WTC11 (cell line): Measurements from ENCODE around the gene OSM. TPM values are rescaled to one million over a fixed set of nuclear protein-coding genes. Genes with fewer than 3 reads are reported as not detected.

Experiments
- ATAC-seq: fragments of 200-7000 bp; cut with Tn5 transposase; 2 replicates; pipeline ENCODE4 v1.10.0; 2021; ENCODE audit warnings: mild to moderate bottlenecking, moderate library complexity
- CTCF ChIA-PET: fragments of 300-600 bp; sonication (Branson Sonifier 250); formaldehyde crosslinking; loops from one replicate; lab custom pipeline; 2021; ENCODE audit warnings: antibody characterized with exemption; lab: Charles Lee
- POLR2A ChIA-PET: fragments of 350-600 bp; sonication (Branson Sonifier 250); formaldehyde crosslinking; loops from one replicate; lab custom pipeline; 2021; ENCODE audit warnings: antibody characterized with exemption; lab: Charles Lee
- DNase-seq: peaks from one replicate; pipeline ENCODE4 v3.0.0; 2021; ENCODE audit warnings: low spot score
- H3K27ac Mint-ChIP-seq: 2 replicates; pipeline ENCODE4 v1.8.0; 2021; ENCODE audit warnings: mixed read lengths
- H3K27me3 Mint-ChIP-seq: 2 replicates; pipeline ENCODE4 v1.8.0; 2021; ENCODE audit warnings: low read depth, mild to moderate bottlenecking, moderate library complexity, mixed read lengths
- H3K36me3 Mint-ChIP-seq: 2 replicates; pipeline ENCODE4 v1.8.0; 2021; ENCODE audit warnings: mixed read lengths
- H3K4me1 Mint-ChIP-seq: 2 replicates; pipeline ENCODE4 v1.8.0; 2022; ENCODE audit warnings: mixed read lengths
- H3K4me3 Mint-ChIP-seq: 2 replicates; pipeline ENCODE4 v1.8.0; 2021; ENCODE audit warnings: mild to moderate bottlenecking, moderate library complexity, mixed read lengths
- H3K9me3 Mint-ChIP-seq: 2 replicates; pipeline ENCODE4 v1.8.0; 2021; ENCODE audit warnings: mixed read lengths
- ARID4B ChIP-seq: sonication (generic); formaldehyde crosslinking; IDR thresholded peaks from 2 replicates; pipeline ENCODE4 v1.8.0; 2023; ENCODE audit warnings: missing genetic modification reagents, mild to moderate bottlenecking, borderline replicate concordance
- CREM ChIP-seq: sonication (generic); formaldehyde crosslinking; IDR thresholded peaks from 2 replicates; pipeline ENCODE4 v1.8.1; 2022; ENCODE audit warnings: mild to moderate bottlenecking, missing genetic modification reagents, moderate library complexity
- ESRRA ChIP-seq: sonication (generic); formaldehyde crosslinking; IDR thresholded peaks from 2 replicates; pipeline ENCODE4 v1.8.1; 2022; ENCODE audit warnings: mild to moderate bottlenecking, missing genetic modification reagents, borderline replicate concordance
- FOXK1 ChIP-seq: sonication (generic); formaldehyde crosslinking; IDR thresholded peaks from 2 replicates; pipeline ENCODE4 v1.8.0; 2022; ENCODE audit warnings: mild to moderate bottlenecking, moderate library complexity, missing genetic modification reagents
- FOXP1 ChIP-seq: sonication (generic); formaldehyde crosslinking; IDR thresholded peaks from 2 replicates; pipeline ENCODE4 v1.8.0; 2022; ENCODE audit warnings: missing genetic modification reagents, mild to moderate bottlenecking, moderate library complexity, borderline replicate concordance
- JAZF1 ChIP-seq: fragments of 250-450 bp; sonication (Bioruptor Pico); IDR thresholded peaks from 2 replicates; pipeline ENCODE4 v1.9.0; 2021; ENCODE audit warnings: moderate library complexity, mild to moderate bottlenecking, inconsistent platforms
- JUN ChIP-seq: sonication (generic); formaldehyde crosslinking; IDR thresholded peaks from 2 replicates; pipeline ENCODE4 v1.8.0; 2023; ENCODE audit warnings: mild to moderate bottlenecking, missing genetic modification reagents
- NFATC4 ChIP-seq: fragments of 250-450 bp; sonication (Bioruptor Pico); IDR thresholded peaks from 2 replicates; pipeline ENCODE4 v1.9.0; 2021; ENCODE audit warnings: mild to moderate bottlenecking
- PRRX2 ChIP-seq: fragments of 250-450 bp; sonication (Bioruptor Pico); IDR thresholded peaks from 2 replicates; pipeline ENCODE4 v1.8.0; 2021; ENCODE audit warnings: mild to moderate bottlenecking
- TEAD4 ChIP-seq: sonication (generic); formaldehyde crosslinking; IDR thresholded peaks from 2 replicates; pipeline ENCODE4 v1.8.0; 2022; ENCODE audit warnings: mild to moderate bottlenecking, missing genetic modification reagents
- TP53 ChIP-seq: sonication (generic); formaldehyde crosslinking; IDR thresholded peaks from 2 replicates; pipeline ENCODE4 v1.8.1; 2023; ENCODE audit warnings: mild to moderate bottlenecking, missing genetic modification reagents
- ZNF317 ChIP-seq: sonication (generic); formaldehyde crosslinking; IDR thresholded peaks from 2 replicates; pipeline ENCODE4 v1.8.1; 2023; ENCODE audit warnings: low read depth, mild to moderate bottlenecking, moderate library complexity, missing genetic modification reagents, borderline replicate concordance
- ZNF423 ChIP-seq: fragments of 250-450 bp; sonication (Bioruptor Pico); IDR thresholded peaks from 2 replicates; pipeline ENCODE4 v2.1.2; 2022; ENCODE audit warnings: mild to moderate bottlenecking, moderate library complexity
- ZNF671 ChIP-seq: fragments of 250-450 bp; sonication (Bioruptor Pico); IDR thresholded peaks from 2 replicates; pipeline ENCODE4 v1.8.0; 2021; ENCODE audit warnings: mild to moderate bottlenecking
- total RNA-seq: library from RNA; stranded (reverse); gene quantifications from 3 replicates; pipeline ENCODE4 v1.2.3, GENCODE V29; 2021
- TF ChIP-seq, protein P1 (sequence below): sonication (generic); formaldehyde crosslinking; IDR thresholded peaks from 2 replicates; pipeline ENCODE4 v1.8.1; 2023; ENCODE audit warnings: mild to moderate bottlenecking, missing genetic modification reagents, borderline replicate concordance
- TF ChIP-seq, protein P2 (sequence below): sonication (generic); formaldehyde crosslinking; IDR thresholded peaks from 2 replicates; pipeline ENCODE4 v1.8.1; 2023; ENCODE audit warnings: mild to moderate bottlenecking, missing genetic modification reagents
- TF ChIP-seq, protein P3 (sequence below): sonication (generic); formaldehyde crosslinking; IDR thresholded peaks from 2 replicates; pipeline ENCODE4 v1.8.0; 2022; ENCODE audit warnings: mild to moderate bottlenecking, missing genetic modification reagents
- TF ChIP-seq, protein P4 (sequence below): sonication (generic); formaldehyde crosslinking; IDR thresholded peaks from 2 replicates; pipeline ENCODE4 v1.8.0; 2023; ENCODE audit warnings: missing genetic modification reagents
- TF ChIP-seq, protein P5 (sequence below): sonication (generic); formaldehyde crosslinking; IDR thresholded peaks from 2 replicates; pipeline ENCODE4 v1.8.1; 2023; ENCODE audit warnings: mild to moderate bottlenecking, moderate library complexity, missing genetic modification reagents
- TF ChIP-seq, protein P6 (sequence below): fragments of 250-450 bp; sonication (Bioruptor Pico); conservative IDR thresholded peaks from 2 replicates; pipeline ENCODE4 v1.9.0; 2021; ENCODE audit warnings: mild to moderate bottlenecking

Gene OSM
- total RNA-seq, 1 experiment from 2014 or later = not detected

DNA sequence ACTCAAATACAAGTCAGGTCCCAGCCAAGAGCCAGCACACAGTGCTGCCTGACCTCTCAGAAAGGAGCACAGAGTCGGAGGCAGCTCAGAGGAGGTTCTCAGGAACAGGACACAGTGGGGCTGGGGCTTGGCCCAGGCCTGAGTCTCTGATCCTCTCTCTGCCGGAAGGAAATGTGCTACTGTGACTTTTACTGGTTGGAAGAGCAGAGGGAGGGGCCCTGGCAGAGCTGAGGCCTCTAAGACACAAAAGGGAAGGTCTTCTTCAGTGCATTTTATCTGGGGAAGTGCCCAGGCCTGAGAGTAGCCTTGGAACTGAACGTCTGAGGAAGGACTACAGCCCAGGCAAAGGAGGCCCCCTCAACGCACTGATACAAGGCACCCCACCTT lies 38.9 kb upstream of the OSM start (continued):
- no peak for TF ChIP-seq FOXK1
- TF ChIP-seq, protein P1, sequence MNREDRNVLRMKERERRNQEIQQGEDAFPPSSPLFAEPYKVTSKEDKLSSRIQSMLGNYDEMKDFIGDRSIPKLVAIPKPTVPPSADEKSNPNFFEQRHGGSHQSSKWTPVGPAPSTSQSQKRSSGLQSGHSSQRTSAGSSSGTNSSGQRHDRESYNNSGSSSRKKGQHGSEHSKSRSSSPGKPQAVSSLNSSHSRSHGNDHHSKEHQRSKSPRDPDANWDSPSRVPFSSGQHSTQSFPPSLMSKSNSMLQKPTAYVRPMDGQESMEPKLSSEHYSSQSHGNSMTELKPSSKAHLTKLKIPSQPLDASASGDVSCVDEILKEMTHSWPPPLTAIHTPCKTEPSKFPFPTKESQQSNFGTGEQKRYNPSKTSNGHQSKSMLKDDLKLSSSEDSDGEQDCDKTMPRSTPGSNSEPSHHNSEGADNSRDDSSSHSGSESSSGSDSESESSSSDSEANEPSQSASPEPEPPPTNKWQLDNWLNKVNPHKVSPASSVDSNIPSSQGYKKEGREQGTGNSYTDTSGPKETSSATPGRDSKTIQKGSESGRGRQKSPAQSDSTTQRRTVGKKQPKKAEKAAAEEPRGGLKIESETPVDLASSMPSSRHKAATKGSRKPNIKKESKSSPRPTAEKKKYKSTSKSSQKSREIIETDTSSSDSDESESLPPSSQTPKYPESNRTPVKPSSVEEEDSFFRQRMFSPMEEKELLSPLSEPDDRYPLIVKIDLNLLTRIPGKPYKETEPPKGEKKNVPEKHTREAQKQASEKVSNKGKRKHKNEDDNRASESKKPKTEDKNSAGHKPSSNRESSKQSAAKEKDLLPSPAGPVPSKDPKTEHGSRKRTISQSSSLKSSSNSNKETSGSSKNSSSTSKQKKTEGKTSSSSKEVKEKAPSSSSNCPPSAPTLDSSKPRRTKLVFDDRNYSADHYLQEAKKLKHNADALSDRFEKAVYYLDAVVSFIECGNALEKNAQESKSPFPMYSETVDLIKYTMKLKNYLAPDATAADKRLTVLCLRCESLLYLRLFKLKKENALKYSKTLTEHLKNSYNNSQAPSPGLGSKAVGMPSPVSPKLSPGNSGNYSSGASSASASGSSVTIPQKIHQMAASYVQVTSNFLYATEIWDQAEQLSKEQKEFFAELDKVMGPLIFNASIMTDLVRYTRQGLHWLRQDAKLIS (CRISPR knock-in tag) = no peak
- no peak for TF ChIP-seq PRRX2 (CRISPR knock-in tag)

GRCh38 chr22:30304495-30305244 lies 38.0 kb upstream of the OSM start:
- no peak overlapping the region for H3K27ac Mint-ChIP-seq
- CTCF ChIA-PET = interaction anchor here (0.5 to 7.9 kb wide), 3 partner anchors 16 to 83 kb away, joined by 3 to 57 read pairs (median 3); partner anchors contain the start of genes CASTOR1 and RNF215
- H3K36me3 Mint-ChIP-seq = no peaks in the 10 kb centered on the region; the same call in 1 of the 2 replicates
- no peak overlapping the region for H3K4me3 Mint-ChIP-seq
- H3K9me3 Mint-ChIP-seq = no peaks in the 10 kb centered on the region
- POLR2A ChIA-PET = no interaction called here
- ATAC-seq (no peak), DNase-seq (no peak)
- no peaks in the 10 kb centered on the region for H3K27me3 Mint-ChIP-seq
- no peaks in the 10 kb centered on the region for H3K4me1 Mint-ChIP-seq
- no peak for TF ChIP-seq ZNF671
- no peak for TF ChIP-seq JAZF1 (CRISPR knock-in tag)
- no peak for TF ChIP-seq TEAD4
- TF ChIP-seq NFATC4 (CRISPR knock-in tag) = no peak
- TF ChIP-seq ZNF317 (CRISPR knock-in tag) = no peak
- no peak for TF ChIP-seq FOXP1
- TF ChIP-seq, protein P2, sequence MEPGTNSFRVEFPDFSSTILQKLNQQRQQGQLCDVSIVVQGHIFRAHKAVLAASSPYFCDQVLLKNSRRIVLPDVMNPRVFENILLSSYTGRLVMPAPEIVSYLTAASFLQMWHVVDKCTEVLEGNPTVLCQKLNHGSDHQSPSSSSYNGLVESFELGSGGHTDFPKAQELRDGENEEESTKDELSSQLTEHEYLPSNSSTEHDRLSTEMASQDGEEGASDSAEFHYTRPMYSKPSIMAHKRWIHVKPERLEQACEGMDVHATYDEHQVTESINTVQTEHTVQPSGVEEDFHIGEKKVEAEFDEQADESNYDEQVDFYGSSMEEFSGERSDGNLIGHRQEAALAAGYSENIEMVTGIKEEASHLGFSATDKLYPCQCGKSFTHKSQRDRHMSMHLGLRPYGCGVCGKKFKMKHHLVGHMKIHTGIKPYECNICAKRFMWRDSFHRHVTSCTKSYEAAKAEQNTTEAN (CRISPR knock-in tag) = no peak
- TF ChIP-seq, protein P3, sequence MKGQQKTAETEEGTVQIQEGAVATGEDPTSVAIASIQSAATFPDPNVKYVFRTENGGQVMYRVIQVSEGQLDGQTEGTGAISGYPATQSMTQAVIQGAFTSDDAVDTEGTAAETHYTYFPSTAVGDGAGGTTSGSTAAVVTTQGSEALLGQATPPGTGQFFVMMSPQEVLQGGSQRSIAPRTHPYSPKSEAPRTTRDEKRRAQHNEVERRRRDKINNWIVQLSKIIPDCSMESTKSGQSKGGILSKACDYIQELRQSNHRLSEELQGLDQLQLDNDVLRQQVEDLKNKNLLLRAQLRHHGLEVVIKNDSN (CRISPR knock-in tag) = no peak
- TF ChIP-seq, protein P4, sequence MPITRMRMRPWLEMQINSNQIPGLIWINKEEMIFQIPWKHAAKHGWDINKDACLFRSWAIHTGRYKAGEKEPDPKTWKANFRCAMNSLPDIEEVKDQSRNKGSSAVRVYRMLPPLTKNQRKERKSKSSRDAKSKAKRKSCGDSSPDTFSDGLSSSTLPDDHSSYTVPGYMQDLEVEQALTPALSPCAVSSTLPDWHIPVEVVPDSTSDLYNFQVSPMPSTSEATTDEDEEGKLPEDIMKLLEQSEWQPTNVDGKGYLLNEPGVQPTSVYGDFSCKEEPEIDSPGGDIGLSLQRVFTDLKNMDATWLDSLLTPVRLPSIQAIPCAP (CRISPR knock-in tag) = no peak
- TF ChIP-seq, protein P5, sequence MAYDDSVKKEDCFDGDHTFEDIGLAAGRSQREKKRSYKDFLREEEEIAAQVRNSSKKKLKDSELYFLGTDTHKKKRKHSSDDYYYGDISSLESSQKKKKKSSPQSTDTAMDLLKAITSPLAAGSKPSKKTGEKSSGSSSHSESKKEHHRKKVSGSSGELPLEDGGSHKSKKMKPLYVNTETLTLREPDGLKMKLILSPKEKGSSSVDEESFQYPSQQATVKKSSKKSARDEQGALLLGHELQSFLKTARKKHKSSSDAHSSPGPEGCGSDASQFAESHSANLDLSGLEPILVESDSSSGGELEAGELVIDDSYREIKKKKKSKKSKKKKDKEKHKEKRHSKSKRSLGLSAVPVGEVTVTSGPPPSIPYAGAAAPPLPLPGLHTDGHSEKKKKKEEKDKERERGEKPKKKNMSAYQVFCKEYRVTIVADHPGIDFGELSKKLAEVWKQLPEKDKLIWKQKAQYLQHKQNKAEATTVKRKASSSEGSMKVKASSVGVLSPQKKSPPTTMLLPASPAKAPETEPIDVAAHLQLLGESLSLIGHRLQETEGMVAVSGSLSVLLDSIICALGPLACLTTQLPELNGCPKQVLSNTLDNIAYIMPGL (CRISPR knock-in tag) = no peak
- TF ChIP-seq JUN (CRISPR knock-in tag) = no peak
- no peak for TF ChIP-seq TP53 (CRISPR knock-in tag)
- TF ChIP-seq ESRRA (CRISPR knock-in tag) = no peak
- TF ChIP-seq ARID4B (CRISPR knock-in tag) = no peak
- no peak for TF ChIP-seq CREM
- TF ChIP-seq ZNF423 (CRISPR knock-in tag) = no peak
- TF ChIP-seq, protein P6, sequence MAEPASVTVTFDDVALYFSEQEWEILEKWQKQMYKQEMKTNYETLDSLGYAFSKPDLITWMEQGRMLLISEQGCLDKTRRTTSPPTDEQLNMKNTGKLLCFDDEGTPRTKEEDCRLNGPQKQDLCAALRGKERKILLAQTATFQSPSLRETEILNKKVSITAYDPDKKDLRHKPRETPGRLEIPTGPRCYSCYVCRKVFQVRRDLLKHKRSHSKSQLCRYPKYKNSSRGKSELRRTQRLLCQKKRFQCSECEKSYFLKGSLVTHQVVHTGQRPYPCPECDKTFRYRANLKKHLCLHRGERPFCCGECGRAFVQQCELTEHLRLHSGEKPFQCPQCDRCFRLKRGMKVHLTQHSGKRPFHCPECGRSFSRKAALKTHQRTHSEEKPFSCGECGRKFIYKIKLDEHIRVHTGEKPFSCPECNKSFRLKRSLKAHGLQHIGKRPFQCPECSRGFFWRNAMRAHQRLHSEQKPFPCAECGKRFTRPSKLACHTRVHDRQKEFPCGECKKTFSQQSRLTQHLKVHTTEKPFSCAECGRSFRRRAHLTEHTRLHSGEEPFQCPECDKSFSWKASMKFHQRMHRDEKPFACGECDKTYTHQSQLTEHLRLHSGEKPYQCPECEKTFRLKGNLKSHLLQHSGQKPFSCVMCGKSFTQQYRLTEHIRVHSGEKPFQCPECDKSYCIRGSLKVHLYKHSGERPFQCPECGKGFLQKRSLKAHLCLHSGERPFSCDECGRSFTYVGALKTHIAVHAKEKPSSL = no peak
